Upper lobe of left lung (tissue), 4 donors: ENCODE results near the gene FMR1.

Experiments used
- CTCF ChIP-seq, 6 experiments: fragments of 450-650 bp in 4 of 6; fragments of 200-600 bp in 2 of 6; sonication (generic) in 2 of 6; IDR thresholded peaks; one replicate each; pipeline ENCODE4 v1.5.1; 2016 to 2019; ENCODE audit warnings: antibody characterized with exemption in 6 of 6
- POLR2A ChIP-seq, 4 donors: fragments of 450-650 bp; IDR thresholded peaks; one replicate each; pipeline ENCODE4 v1.5.1; 2016 to 2017; ENCODE audit warnings: antibody characterized with exemption in 4 of 4, mild to moderate bottlenecking in 2 of 4

GRCh38 chrX:147953976-147954375 is 42.3 kb downstream of the FMR1 start:
- TF ChIP-seq CTCF (IDR thresholded peaks at IDR 0.05) (no peak), POLR2A (IDR thresholded peaks at IDR 0.05) (no peak)
